Fibroblast of skin of abdomen (primary cell): ENCODE data around the gene GJB2. TPM values are rescaled to one million over a fixed set of nuclear protein-coding genes. Genes with fewer than 3 reads are reported as not detected.
A peak's percentile ranks its signal among the peaks of the same experiment; 100 is the strongest.

ENCODE experiments used
- DNase-seq: peaks from one replicate; pipeline ENCODE4 v3.0.0-alpha.2; 2013
- polyA plus RNA-seq, 2 experiments: library from polyadenylated mRNA; unstranded; fragments of 120-200 nt; gene quantifications; one replicate each; pipeline ENCODE4 v1.2.1, GENCODE V29; 2013; ENCODE audit not compliant: insufficient read length in 2 of 2

GJB2 gene
- 3.0 TPM for polyA plus RNA-seq (2013, experiment 1 of 2; ENCODE audit: insufficient read length)
- 2.9 TPM for polyA plus RNA-seq (2013, experiment 2 of 2; ENCODE audit: insufficient read length)

- no peak for DNase-seq
Measured at GRCh38 chr13:20192836-20193161, at the start of gene GJB2. Gene GJB2 (minus strand): TSS chr13:20192938. CDS start chr13:20189581, 3,357 bp downstream.

GRCh38 chr13:20241593-20241992, 48.9 kb upstream of the GJB2 start:
- no peak for DNase-seq

DNA sequence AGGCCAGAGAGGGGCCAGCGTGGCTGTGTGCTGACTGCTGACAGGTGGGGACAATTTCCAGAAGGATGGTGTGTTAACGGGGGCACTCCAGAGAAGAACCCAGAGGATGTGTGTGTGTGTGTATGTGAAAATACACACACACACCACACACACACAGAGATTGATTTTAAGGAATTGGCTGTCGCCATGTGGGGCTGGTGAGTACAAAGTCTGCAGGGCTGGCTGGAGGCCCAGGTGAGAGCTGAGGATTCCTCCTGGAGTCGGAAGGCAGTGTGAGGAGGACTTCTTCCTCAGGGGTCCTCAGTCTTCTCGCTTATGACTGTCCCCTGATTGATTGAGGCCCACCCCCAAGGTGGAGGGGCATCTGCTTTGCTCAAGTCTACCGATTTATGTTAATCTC, 47.0 kb upstream of the GJB2 start:
- DNase-seq = no peak

DNA sequence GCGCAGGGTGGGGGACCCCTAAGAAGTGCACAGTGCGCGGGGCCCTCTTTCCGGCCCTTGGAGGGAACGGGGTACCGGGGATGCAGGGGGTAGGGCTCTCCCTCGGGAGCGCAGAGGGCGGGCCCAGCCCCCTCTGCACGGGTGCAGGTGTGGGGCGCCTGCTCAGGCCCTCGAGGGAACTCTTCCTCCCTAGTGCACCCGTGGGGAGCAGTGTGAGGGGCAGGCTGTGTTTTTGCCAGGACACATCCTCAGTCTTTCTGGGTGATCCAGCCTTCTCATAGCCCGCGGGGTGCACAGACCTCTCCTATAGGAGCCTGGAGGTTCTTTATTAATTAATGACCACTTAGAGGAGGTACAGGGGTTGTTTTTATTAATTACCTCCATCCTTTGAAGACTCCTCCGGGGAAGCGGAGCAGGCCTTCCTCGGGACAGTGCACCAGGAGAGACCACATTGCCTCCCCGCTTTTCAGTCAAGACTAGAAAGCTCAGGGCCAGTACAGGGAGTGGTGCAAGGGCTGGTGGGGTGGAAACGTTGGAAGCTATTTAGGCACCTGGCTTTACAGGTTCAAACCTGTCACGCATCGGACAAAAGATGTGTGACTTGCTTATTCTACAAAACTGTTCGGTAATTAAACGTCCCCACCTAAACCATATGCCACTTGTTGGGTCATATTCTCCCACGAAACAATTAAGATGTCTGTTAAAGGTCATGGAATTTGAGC, 40.0 kb upstream of the GJB2 start:
- no peak for DNase-seq

DNA sequence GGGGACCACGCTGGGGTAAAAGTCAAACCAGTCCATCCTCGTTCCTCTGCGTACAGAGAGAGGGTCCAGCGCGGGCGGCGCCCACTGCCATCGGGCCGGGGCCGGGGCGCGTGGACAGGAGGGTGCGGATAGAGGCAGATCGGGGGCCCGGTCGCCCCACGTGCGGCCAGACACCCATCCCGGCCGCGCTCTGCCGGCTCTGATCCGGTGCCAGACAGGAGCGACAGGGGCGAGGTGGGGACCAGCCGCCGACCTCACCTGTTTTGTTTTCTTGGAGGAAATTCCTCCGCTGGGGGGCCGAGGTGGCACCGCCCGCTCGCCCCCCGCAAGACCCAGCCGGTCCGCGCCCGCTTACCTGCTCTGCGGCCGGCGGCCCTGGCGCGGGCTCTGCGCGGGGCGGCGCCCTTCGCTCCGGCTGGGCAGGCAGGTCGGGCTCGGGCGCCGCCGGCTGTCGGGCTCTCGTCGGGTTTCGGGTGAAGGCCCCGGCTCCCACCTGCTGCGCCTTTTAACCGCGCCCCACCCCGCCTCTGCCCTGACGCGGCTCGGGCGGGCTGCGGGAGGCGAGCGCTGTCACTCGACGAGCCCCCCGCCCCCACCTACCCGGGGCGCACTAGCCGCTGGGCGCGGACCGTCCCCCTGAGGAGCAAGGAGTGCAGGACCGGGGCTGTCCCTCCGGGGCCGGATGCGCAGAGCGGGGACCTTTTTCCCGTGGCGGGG, 39.3 kb upstream of the GJB2 start, which contains the start of gene GJB6:
GJB6 (minus strand) TSS at position 481 of the 717 bp plus-strand sequence. CDS start 8,839 bp downstream, outside the sequence.
- no peak for DNase-seq

DNA sequence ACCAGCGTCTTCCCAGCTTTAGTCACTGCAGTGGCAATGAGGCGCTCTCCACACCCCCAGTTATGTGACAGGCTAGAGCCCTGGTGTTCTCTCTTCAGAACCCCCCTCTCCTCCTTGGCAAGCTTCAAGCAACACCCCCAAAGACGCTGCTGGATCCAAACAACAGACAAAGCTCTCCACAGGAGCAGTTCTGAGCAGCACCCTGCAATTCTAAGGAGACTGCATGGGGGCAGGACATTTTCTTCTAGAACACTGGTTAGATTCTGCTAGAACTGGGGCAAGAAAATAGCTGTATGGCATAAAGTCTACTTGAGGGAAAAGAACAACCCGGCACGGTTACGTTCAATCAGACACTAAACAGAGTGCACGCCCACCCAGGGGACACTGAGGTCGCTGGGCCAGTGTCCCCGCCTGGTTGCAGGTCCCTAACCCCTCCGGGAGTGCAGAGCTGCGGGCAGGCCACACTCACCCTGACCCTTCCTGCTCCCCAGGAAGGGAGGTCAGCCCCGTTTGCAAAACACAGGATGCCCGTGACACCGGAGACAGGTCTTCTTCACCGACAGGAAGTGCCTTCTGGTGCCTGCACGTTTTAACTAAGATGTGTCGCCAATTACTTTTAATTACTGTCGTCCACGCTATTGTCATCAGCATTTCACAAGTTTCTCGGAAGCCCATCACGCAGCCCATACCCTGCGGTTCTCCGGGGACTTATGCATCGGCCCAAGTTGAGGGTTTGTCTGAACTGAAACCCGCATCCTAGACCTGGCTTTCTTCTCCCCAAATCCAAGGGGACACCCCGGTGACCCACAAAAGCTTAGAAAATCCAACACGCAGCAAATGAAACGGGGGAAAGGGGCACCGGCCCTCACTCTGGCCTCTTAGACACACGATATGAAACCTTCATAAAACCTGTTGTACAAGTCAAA, 38.4 kb upstream of the GJB2 start:
- no peak for DNase-seq

DNA sequence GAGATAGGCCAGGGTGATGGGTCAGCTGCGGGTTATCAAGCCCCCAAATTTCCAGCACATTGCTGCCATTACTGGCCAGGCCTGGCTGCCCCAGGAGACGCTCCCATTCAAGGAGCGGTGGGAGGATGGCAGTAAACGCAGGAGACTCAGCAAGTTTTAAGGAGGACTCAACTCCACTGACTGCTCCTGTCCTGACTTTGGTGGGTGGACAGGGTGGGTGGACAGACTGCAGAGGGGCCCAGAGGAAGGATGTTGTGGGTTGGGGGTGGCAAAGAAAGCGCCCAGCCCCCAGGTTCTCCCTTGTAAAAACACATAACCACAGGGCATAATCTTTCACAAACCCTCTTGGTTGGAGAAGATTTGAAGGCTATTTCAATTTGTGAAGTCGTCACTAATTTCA, 35.0 kb upstream of the GJB2 start:
- DNase-seq = no peak

GRCh38 chr13:20227288-20227687, 34.5 kb upstream of the GJB2 start:
- DNase-seq = no peak

- DNase-seq = no peak
Measured at GRCh38 chr13:20222553-20222952, 29.8 kb upstream of the GJB2 start.

DNA sequence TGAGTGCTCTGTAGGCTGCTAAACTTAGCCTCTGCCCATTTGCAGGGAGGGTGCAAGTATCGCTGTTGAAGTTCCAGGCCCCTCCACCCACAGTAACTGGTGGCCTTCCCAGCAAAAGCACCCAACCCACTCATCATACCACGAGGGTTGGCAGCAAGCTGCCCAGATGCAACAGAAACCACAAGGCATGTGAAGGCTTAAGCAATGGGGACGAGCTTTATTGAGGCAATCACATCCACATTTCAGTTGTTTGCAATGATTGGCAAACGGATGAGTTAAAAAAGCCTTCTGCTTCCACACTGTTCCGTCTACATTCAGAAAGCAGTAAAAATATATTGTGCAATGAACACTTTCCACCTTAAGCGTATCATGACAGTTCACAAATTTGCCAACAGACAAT, 29.0 kb upstream of the GJB2 start:
- DNase-seq = no peak

DNA sequence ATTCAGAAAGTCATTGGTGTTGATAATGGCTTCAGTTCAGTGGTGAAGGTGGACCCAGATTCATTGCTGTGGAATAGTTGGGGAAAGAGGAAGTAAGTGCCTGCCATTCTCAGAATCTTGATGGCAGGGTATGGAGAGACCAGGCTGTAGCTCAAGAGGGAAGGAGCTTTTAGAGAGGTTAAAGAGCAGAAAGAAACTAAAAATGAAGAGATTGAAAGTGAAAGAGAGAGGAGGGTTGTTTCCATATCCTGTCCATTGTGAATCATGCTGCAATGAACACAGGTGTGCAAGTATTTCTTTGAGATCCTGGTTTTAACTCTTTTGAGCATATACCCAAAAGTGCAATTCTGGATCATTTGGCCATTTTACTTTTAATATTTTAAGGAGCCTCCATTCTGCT, 26.8 kb upstream of the GJB2 start:
- DNase-seq = no peak

DNA sequence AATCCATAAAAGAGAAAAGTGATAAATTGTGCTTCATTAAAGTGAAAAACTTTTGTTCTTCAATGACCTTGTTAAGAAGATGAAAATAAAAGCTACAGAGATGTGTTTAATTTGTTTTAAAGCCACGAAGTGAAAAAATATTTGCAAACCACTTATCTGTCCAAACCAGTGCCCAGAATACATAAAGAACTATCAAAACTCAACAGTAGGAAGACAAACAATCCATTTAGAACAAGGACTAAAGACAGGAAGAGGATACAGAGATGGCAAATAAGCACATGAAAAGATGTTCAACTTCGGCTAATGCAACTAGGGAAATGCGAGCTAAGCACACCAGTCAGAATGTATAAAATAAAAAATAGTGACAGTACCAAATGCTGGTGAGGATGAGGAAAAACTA, 24.4 kb upstream of the GJB2 start:
- DNase-seq = no peak

GRCh38 chr13:20209948-20210347, 17.2 kb upstream of the GJB2 start:
- no peak for DNase-seq

- no peak for DNase-seq
Measured at GRCh38 chr13:20206698-20207235, 14.0 kb upstream of the GJB2 start.

- no peak for DNase-seq
Measured at GRCh38 chr13:20206065-20206697, 13.4 kb upstream of the GJB2 start.

GRCh38 chr13:20198781-20199180, 6.0 kb upstream of the GJB2 start:
- DNase-seq = peak; percentile 44

GRCh38 chr13:20197361-20197834, 4.7 kb upstream of the GJB2 start:
- peak; percentile 51 for DNase-seq

DNA sequence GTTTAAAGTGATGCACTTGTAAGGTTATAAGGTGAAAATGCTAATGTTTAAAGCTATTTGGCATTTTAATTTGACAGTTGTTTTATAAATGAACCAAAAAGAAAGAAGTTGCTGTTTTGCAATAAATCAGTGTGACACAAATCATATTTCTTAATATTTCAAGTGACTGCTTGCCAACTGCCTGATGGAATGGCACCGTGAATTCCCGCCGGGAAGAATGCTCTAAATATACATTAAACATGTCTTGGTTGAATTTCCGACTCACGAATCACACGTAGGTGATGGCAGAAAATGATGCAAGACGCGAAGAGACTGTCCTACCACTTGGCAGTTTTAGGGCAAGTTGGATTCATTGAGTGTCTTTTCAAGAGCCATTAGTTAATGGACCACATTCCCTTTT, 3.1 kb upstream of the GJB2 start:
- peak; percentile 29 for DNase-seq

- no peak for DNase-seq
Measured at GRCh38 chr13:20193907-20194631, 1.3 kb upstream of the GJB2 start.

DNA sequence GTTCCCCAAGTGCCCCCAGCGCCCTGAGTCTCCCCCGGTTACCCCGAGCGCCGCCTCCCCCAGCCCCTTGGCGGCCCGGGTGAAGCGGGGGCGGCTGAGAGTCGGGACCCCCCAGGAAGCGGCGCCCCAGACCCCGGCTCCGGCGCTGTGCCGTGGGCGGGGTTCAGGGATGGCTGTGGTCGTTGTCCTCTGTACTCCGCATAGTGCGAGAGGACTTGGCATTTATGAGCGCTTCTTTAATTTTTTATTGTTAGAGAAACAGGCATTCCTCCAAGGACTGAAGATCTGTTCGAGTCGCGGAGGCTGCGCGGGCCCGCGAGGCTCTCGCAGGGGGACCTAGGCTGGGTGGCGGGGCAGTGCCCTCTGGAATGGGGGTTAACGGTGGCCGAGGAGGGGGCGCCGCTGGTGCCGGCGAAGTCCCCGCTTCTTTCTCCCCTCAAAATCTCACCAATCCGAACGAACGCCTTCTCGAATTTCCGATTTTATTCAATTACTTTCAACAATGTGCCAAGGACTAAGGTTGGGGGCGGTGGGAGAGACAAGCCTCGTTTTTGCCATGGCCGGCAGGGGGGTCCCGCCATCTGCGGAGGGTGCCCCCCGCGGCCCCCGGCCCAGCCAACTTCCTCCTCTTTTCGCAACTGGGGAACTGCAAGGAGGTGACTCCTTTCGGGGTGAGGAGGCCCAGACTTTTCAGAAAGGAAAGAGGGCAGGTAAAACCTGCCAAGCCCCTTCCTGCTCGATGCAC, 596 bp upstream of the GJB2 start:
- DNase-seq = no peak
